Fibroblast of upper back skin (primary cell): ENCODE results near the gene ARID4B.
A peak's percentile ranks its signal among the peaks of the same experiment; 100 is the strongest.

Experiments
- DNase-seq: peaks from one replicate; pipeline ENCODE4 v3.0.0-alpha.2; 2013

Gene ARID4B

DNA sequence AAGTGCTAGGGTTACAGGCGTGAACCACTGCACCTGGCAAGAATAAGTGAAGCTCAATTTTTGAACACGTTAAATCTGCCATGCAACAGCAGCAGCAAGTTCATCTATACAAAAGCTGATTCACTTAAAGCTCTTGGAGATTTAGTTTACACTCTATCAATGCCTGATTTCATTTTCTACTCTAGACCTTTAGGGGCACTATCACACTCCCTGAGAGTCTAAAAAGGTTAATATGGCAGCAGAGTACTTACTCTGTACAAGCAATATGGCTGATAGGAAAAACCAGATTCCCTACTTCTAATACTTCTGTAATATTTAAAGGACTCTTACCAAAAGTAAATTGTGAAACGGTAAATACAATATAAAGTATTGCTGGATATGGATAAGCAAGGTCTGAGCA, 171.7 kb downstream of the ARID4B start:
- no peak for DNase-seq

DNA sequence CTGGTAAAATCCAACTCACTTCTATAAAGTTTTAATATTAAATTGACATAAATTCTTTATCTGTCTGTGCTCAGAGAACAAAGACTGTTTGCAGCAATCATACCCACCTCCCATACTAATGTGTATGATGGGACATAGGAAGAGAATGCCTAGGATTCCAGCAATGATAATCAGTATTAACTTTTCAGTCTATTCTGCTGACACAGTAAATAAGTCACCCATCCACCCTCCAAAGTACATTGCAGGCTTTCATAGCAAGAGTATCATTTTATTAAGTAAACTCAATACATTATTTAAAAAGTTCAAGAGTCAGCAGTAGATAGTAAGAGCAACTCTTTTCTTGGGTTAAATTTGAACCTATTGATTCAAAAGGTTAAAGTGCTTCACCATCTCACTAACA, 175.7 kb downstream of the ARID4B start:
- DNase-seq = no peak

DNA sequence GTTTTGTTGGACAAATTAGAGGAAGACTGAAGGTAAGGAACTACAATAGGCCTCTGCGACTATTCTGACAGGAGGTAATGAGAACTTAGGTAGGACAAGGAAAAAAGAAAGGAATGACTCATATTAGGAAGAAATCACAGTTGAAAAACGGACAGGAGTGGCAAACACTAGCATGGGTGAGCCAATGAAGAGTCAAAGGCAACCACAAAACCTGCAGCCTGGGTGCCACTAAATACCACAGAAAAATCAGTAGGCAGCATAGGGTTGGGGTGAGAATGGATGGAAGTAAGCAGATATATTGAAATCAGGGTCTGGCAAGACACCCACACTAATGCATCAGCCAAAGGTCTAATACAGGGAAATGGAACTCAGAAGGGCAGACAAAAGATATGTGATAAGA, 176.9 kb downstream of the ARID4B start:
- no peak for DNase-seq

DNA sequence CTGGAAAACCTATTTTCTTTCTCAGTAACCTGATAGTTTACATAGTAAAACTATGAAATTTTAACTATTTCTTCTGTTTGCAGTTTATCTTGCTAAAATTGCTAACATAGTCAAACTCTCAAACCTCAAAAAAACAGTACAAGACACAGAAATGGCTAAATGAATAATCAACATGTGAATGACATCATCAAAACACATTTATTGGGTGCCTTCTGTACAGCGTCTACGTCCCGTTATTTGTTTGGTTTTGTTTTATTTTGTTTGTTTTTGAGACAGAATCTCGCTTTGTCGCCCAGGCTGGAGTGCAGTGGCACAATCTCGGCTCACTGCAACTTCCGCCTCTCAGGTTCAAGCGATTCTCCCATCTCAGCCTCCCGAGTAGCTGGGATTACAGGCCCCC, 178.2 kb downstream of the ARID4B start:
- no peak for DNase-seq

DNA sequence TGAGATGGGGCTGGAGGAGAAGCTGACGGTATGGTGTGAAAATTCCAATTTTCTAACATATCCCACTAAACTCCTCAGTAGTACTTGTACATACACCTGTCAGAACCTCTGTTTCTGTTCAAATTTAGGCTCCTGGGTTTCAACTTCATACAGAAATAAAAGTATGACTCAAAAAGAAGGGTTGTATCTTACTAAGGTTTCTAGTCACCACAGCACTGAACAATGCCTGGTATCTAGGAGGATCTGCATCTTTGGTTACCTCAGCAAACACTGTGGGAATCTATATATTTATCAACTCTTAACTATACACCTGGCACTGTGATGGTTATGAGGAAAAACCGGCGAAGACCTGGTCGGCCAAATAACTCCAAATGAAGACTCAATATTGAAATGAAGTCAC, 180.7 kb downstream of the ARID4B start:
- DNase-seq = no peak

DNA sequence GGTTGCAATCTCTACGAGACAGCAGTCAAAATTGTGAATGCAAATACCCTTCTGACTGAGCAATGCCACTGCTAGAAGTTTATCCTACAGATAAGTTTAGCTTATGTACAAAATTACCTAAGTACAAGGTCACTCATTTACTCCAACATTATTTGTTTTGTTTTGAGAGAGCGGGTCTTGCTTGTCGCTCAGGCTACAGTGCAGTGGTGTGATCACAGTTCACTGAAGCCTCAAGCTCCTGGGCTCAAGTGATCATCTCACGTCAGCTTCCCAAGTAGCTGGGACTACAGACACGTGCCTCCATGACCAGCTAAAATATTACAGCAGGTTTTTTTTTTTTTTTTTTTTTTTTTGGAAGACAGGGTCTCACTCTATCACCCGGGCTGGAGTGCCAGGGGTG, 182.3 kb downstream of the ARID4B start:
- DNase-seq = no peak

DNA sequence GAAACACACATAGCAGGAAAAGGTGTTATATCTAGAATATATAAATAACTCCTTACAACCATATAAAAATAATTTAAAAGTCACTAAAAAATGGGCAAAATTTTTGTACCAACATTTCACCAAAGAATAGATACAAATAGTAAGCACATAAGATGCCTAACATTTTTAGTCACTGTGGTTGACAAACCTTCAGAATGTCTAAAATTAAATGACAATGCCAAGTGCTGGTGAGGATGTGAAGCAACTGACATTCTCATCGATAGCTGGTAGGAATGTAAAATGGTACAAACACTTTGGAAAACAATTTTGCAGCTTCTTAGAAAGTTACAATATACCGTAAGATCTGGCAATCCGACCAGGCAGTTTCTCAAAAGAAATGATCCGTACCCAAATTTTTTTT, 185.0 kb downstream of the ARID4B start:
- no peak for DNase-seq

DNA sequence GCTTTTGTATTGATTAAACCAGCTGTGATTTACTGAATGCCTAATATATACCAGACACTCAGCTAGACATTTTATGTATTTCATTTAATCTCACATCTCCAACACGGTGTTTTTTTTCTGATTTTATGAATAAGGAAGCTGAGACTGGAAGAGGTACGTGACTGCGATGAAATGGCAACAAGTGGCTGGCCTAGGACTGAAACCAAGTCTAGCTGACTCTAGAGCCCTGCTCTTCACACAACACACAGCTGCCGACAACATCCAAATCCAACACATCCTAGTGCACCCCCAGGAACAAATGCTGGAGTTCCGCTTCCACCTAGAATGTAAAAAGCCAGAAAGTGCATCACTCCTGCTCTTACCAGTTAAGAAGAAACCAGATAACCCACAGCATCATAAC, 188.7 kb downstream of the ARID4B start:
- DNase-seq = no peak

DNA sequence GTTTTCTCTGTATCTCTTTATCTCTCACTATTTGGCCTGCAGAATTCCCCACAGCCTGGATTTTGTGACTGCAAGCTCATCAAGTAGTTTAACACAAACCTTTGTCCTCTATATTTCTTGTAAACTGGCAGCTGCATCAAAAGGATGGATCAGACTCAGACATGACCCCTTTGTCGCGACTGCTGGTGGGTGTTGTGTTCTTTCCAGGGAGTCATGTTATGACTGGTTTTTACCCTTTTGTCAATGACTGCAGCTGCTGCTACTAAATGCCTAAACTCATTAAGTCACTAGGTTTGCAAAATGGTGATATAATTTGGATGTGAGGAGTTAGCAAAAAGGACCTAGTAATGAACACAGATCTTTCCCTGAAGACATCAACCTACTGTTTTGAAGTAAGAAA, 189.2 kb downstream of the ARID4B start:
- DNase-seq = no peak

DNA sequence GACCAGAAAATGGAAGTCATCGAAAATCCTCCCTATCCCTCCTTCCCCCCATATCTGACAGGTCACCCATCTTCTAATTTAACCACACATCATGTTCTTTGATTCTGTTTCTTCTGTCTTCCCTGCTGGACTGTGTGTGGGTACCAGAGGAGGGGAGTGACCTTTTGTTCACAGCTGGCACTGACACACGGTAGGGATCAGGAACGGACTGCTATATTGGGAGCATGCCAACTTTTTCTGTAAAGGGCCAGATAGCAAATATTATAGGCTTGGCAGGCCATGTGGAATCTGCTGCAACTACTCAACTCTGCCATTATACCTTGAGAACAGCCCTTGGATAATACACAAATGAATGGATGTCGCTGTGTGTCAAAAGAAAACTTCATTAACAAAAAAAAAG, 191.9 kb downstream of the ARID4B start:
- DNase-seq = no peak

DNA sequence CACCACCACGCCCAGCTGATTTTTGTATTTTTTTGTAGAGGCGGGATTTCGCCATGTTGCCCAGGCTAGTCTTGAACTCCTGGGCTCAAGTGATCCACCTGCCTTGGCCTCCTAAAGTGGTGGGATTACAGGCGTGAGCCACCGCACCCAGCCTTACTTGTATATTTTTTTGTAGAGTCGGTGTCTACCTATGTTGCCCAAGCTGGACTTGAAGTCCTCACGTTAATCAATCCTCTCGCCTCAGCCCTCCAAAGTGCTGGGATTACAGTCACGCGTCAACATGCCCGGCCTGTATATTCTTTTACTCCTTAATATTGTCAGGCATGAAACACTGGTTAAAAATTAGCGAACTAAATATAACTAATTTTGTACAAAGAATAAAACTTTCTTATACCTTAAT, 193.8 kb downstream of the ARID4B start:
- no peak for DNase-seq

DNA sequence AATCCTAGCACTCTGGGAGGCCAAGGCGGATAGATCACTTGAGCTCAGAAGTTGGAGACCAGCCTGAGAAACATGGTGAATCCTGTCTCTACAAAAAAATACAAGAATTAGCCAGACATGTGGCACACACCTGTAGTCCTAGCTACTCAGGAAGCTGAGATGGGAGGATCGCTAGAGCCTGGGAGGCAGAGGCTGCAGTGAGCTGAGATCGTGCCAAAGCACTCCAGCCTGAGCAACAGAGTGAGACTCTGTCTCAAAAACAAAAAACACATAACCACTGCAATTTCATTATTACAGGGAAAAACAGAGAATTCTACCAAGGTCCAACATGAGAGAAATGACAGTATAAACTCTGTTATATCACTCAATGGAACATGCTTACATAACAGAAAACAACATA, 194.9 kb downstream of the ARID4B start:
- DNase-seq = no peak

DNA sequence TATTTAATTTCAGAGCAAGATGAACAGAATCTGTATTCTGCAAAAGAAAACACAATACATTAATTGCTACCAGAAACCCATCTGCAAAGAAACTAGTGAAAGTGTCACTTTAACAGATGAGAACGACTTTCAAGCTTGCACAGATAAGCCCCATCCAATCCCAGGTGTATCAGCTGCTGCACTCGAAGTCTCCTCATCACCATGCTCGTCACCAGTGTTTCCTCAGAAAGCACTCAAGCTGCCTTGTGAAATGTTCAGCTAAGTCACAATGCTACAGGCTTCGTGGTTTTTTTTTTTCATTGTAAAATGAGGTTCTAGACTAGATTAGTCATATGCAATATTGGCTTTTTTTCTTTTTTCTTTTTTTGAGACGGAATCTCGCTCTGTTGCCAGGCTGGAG, 196.0 kb downstream of the ARID4B start:
- no peak for DNase-seq

DNA sequence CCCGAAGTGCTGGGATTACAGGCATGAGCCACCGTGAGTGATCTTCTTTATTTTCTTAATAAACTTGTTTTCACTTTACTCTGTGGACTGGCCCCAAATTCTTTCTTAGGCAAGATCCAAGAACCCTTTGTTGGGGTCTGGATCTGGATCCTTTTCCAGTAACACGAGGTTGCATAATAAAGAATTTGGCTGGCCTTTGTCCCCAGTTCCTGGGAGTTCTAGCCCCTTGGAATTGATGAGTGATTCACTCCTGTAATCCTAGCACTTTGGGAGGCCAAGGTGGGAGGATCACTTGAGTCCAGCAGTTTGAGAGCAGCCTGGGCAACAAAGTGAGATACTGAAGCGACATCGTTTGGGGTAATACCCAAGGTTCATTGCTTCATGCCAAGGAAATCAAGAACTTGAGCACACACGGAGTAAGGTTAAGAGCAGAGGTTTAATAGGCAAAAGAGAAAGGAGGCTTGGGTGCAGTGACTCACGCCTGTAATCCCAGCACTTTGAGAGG, 197.2 kb downstream of the ARID4B start:
- DNase-seq = no peak

DNA sequence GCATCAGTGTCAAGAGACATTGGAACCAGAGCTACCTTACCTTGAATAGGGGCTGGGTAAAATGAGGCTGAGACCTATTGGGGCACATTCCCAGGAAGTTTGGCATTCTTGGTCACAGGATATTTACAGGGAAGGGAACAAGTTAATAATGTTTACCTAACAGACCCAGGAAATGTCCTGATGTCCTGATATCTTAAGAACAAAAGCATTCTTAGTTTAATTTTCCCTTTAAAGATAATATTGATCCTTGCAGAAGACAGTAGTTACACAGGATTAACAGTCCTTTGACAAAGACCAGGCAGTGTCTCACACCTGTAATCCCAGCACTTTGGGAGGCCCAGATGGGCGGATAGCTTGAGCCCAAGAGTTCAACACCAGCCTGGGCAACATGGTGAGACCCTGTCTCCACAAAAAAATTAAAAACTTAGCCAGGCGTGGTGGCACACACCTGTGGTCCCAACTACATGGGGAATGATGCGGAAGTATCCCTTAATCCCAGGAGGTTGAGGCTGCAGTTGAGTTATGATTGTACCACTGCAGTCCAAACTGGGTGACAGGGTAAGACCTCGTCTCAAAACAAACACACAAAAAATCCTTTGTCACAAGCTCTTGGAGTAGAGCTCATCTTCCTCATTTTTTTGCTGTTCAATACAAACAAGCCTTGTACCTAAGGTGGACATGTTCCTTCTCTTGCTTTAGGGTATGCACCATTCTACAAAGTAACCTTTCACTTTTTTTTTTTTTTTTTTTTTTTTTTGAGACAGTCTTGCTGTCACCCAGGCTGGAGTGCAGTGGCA, 198.0 kb downstream of the ARID4B start:
- no peak for DNase-seq

DNA sequence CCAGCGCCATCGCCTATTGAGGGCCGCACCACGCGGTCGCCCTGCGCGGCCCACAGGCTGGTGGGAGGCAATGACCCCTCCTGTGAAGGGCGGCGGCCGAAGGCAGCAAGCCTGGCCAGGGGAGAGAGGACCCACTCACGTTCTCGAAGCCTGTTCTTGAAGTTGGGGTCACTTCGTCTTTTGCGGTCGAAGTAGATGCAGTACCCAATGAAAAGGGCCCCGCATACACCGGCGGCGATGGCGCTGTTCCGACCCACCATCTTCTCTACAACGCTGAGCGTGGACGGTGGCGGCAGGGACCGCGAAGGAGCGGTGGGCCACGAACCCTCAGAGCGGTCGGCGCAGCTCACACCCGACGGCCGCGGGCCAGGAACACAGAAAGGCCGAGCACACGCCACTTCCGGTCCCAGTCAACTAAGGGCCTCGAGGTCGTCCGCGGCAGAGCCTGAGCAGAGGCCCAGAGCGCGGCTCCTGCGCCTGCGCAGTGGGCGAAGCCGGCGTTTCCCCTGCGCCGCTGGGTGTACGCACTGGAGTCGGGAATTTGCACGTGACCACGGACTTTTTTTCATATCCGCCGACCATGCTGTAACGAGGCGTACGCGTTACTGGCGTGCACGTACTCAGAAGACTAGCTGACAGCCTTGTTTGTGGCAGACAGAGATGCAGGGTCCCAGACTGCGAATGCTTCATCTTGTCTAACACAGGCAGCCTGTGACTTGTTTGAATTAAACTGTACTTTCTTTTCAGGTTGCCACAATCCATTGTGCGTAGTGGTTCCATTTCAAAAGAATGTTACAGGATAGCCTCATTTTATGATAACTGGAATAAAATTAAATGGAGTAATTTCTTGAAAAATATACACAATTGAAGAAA, 199.3 kb downstream of the ARID4B start, which contains the start of gene TOMM20:
Gene TOMM20, minus strand, starts transcription at position 382 of the 873 bp plus-strand sequence. Its CDS starts 122 bp downstream, at position 260.
- peak; percentile 99 for DNase-seq

DNA sequence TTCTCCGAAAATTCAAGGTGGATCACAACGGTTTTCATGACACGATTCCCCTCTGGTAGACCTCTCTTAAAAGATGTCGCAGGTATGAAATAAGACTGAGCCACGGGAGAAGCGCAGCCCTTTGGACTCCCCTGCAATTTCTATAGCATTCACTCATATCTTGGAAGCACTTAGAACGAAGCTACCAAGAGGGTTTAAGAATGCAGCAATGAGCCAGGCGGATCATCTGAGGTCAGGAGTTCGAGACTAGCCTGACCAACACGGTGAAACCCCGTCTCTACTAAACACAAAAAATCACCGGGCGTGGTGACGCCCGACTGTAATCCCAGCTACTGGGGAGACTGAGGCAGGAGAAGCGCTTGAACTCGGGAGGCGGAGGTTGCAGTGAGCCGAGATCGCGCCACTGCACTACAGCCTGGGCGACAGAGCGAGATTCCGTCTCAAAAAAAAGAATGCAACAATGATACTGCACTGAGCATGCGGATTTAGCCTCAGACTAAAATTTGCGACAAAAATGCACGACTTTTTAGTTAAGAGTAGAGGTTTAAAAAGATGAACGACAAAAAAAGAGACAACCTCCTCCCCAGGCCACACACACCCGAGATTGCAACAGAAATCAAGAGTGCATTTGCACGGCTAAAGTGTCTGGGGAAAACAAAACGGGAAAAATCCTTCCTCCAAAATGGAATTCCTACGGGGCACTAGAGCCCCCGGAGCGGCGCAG, 200.1 kb downstream of the ARID4B start:
- no peak for DNase-seq

DNA sequence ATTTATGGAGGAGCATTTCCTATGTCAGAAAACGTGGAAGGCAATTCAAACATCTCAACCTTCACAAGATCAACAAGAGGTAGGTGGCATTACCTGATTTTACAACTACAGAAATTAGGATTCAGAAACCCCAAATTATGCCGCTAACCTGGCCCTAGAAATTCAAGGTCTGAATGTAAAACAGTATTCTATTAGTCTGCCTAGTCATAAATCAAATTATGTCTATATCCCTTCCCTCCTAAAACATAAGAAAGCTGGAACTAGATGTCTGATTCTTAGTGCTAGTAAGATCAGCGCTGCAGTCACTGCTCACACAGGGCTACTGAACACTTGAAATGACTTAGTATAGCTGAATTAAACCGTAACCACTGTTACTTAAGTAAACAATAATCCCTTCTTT, 200.8 kb downstream of the ARID4B start:
- no peak for DNase-seq

DNA sequence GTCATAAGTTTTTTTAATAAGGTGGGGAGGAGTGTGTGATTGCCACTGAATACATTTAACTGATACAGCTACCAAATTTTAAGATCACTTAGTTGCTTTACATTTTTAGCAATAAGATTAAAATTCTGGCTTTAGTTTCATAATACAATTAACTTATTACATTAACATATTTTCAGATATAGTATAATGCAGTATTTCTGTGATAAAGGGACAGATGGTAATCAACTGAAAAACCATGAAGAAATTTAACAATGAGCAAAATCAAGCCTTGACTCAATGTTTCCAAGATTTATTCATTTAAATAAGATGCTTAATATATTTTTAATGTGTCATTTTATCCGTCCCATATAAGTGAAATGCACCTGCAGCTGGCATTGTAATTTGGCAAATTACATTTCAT, 203.3 kb downstream of the ARID4B start:
- no peak for DNase-seq

DNA sequence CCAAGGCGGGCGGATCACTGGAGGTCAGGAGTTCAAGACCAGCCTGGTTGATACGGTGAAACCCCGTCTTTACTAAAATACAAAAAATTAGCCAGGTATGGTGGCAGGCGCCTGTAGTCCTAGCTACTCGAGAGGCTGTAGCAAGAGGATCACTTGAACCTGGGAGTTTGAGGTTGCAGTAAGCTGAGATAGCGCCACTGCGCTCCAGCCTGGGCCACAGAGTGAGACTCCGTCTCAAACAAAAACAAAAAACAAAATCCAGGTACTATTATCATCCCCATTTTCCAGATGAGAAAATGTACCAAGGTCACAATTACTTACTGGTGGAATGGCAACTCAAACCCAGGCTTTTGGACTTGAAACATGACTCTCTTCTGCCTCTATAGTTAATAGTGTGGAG, 203.9 kb downstream of the ARID4B start:
- no peak for DNase-seq

DNA sequence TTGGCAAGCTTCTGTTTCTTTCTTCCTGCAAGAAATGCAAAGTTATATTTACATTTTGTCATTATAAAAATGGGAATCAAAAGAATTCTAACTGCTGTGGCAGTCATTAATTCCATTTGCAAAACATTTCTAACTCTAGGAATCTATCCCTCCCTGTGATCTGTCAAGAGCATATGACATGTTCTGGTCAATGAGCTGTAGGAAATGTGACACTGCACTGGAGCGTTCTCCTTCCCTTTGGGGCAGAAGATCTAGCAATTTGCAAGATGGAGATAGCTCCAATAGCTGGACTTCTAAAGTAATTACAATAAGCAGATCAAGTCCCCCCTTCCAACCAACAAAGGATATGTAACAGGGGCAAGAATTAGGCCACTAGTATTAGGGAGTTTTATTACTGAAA, 205.6 kb downstream of the ARID4B start:
- DNase-seq = no peak
